ENCODE measurements around the gene CPXM1. TPM values are rescaled to one million over a fixed set of nuclear protein-coding genes. Genes with fewer than 3 reads are reported as not detected.

The CPXM1 gene
- total and polyA plus RNA-seq, 8 donors = 8.1 to 93.7 (median 77.0) TPM

DNA sequence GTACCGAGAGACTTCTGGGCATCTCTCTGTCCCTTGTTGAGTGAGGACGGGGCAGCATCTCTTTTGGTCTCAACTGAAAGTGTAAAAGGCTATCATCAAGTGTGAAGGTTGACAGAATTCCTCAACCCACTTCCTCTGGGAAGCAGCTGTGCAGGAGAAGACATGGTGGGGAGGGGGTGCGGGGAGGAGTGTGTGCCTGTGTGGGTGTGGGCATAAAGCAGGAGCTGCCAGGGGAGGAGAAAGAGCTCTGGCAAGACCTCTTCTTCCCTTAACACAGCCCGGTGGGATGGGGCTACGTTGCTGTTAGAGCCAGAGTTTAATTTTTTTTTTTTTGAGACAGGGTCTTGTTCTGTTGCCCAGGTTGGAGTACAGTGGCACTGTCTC lies 31.8 kb downstream of the CPXM1 start:
- no peak for DNase-seq
- Histone ChIP-seq H3K4me1 (no peaks in the 10 kb centered on the region), H3K27ac (no peak overlapping the region), H3K9me3 (no peaks in the 10 kb centered on the region), H3K27me3 (peaks cover 0 to 50% of the 10 kb centered on the region in 2 donors), H3K36me3 (no peaks in the 10 kb centered on the region), H3K4me3 (no peak overlapping the region)
- TF ChIP-seq, protein P1, sequence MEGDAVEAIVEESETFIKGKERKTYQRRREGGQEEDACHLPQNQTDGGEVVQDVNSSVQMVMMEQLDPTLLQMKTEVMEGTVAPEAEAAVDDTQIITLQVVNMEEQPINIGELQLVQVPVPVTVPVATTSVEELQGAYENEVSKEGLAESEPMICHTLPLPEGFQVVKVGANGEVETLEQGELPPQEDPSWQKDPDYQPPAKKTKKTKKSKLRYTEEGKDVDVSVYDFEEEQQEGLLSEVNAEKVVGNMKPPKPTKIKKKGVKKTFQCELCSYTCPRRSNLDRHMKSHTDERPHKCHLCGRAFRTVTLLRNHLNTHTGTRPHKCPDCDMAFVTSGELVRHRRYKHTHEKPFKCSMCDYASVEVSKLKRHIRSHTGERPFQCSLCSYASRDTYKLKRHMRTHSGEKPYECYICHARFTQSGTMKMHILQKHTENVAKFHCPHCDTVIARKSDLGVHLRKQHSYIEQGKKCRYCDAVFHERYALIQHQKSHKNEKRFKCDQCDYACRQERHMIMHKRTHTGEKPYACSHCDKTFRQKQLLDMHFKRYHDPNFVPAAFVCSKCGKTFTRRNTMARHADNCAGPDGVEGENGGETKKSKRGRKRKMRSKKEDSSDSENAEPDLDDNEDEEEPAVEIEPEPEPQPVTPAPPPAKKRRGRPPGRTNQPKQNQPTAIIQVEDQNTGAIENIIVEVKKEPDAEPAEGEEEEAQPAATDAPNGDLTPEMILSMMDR (IDR thresholded peaks at IDR 0.05) = no peak
- intact Hi-C loops (cut with DNase I) = no loop called here
- peak; percentile 5 for ATAC-seq

DNA sequence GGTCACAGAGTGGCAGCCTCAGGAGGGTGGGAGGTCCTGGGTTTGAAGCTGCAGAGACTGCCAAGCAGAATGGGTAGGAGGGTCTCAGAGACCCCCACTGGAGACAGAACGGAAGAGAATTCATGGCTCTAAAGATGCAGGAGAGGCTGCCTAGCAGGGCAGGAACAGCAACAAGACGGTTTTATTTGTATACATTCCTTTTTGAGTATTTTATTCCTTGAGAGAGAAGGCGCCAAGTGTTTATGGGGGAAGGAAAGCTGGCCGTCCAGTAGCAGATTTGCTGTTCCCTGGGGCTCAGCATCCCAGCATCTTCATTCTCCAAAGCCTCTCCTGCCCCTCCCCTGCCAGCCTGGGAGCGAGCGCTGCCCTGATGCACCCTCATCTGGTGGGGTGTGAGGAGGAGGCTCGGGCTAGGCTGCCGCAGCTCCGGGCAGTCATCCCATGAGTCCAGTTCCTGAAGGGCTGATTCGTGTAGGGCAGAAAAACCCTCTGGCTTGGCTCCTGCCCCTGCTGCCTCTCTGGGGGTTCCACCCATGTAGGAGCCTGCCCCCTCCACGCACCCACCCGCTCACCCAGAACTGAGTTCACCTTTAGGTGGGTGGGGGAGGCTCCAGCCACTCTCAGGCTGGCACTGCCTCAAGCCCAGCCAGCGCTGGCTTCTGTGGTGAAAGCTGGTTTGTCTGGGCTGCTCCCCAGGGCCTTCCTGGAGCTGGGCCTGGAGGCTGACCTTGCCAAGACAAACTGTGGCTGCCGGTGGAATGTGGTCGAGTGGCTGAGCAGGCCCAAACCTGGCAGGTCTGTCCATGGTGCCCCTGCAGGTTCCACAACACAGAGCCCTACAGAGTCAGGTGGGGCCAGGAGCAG lies 32.4 kb downstream of the CPXM1 start:
- Histone ChIP-seq H3K27me3 (peaks cover 0 to 56% of the 10 kb centered on the region in 2 donors), H3K4me1 (no peaks in the 10 kb centered on the region), H3K4me3 (no peak overlapping the region), H3K27ac (no peak overlapping the region), H3K9me3 (no peaks in the 10 kb centered on the region), H3K36me3 (no peaks in the 10 kb centered on the region)
- ATAC-seq (peak; percentile 96), DNase-seq (peak; percentile 20 to 88 (median 74))
- TF ChIP-seq, protein P1 (IDR thresholded peaks at IDR 0.05) = no peak
- intact Hi-C loops (cut with DNase I) = no loop called here

DNA sequence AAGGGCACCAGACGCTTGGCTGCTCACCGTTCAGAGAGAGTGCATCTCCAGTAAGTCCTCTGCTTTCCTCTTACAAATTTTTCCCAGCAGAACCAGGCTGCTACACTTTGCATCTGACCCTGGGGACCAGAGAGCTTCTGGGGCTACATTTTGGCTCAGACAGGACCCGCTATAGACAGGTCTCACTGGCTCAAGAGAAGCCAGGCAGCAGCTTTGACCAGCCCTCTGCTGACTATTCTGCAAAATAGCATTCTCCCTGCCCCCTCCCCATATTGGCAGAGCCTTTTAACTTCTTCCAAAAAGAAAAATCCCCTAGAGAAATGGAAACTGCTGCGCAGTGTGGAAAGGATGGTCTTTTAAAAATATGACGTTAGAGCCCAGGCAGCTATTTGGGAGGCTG lies 37.2 kb downstream of the CPXM1 start:
- Histone ChIP-seq H3K4me3 (no peak overlapping the region), H3K27ac (no peak overlapping the region), H3K4me1 (no peaks in the 10 kb centered on the region), H3K9me3 (no peaks in the 10 kb centered on the region), H3K36me3 (no peaks in the 10 kb centered on the region), H3K27me3 (peaks cover 0 to 55% of the 10 kb centered on the region in 2 donors)
- ATAC-seq (no peak), DNase-seq (no peak)
- TF ChIP-seq, protein P1 (IDR thresholded peaks at IDR 0.05) = no peak
- intact Hi-C loops (cut with DNase I) = no loop called here

DNA sequence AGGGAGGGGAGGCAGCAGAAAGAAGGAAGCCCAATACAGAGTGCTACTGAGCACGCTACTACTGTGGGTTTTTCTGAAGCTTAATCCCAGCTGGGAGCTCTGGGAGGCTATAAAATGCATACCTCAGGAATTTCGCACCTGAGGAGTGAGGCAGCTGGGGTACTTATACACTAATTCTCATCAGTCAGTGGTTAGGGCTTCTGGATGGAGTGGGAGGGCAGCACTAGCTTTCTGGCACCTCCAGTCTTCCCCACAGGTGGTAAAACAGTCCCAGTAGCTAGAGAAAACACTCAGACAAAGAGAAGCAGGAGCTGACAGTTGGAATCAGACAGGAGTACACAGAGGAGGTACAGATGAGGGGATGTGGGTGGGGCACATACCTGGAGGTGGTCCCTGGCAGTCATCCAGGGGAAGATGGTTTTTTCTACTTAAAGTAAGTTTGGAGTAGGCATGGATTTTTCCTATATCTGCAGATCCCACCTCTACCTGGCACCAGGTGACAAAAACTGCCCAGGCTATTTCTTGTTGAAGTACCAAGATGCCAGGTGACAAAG lies 37.8 kb downstream of the CPXM1 start:
- Histone ChIP-seq H3K9me3 (no peaks in the 10 kb centered on the region), H3K27me3 (peaks cover 0 to 50% of the 10 kb centered on the region in 2 donors), H3K36me3 (no peaks in the 10 kb centered on the region), H3K4me1 (no peaks in the 10 kb centered on the region), H3K4me3 (no peak overlapping the region), H3K27ac (no peak overlapping the region)
- intact Hi-C loops (cut with DNase I) = no loop called here
- ATAC-seq (no peak), DNase-seq (no peak)
- TF ChIP-seq, protein P1 (IDR thresholded peaks at IDR 0.05) = no peak

DNA sequence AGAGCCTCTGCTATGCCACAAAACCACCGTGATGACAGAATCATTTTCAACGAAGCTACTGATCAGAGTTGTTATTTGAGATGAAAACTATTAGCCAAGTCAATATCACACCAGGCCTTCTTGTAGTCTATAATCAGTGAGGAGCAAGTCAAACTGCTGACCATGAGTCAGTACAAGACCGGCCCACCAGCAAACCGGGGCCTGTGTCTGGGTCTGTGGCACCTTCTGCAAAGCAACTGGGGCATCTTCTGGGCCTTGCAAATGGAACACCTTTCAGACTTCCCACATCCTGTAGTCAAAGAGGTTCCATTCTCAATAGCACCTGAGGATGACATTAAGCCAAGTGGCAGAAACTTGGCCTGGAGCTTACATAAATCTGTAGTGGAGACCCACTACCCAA lies 38.5 kb downstream of the CPXM1 start:
- TF ChIP-seq, protein P1 (IDR thresholded peaks at IDR 0.05) = no peak
- H3K4me3 ChIP-seq = no peak overlapping the region
- no peak for ATAC-seq

More for the DNA sequence above, 38.5 kb downstream of the CPXM1 start:
- no peak for DNase-seq
- Histone ChIP-seq H3K9me3 (no peaks in the 10 kb centered on the region), H3K27me3 (peaks cover 0 to 49% of the 10 kb centered on the region in 2 donors), H3K27ac (no peak overlapping the region), H3K4me1 (no peaks in the 10 kb centered on the region), H3K36me3 (no peaks in the 10 kb centered on the region)
- intact Hi-C loops (cut with DNase I) = no loop called here

All from left lung (tissue), 10 donors.